CD8-positive, alpha-beta memory T cell (primary cell): Measurements from ENCODE around the gene GPR37. TPM values are rescaled to one million over a fixed set of nuclear protein-coding genes. Genes with fewer than 3 reads are reported as not detected.

ENCODE experiments used
- CTCF ChIA-PET: fragments of 350-600 bp; sonication (Branson Sonifier 250); formaldehyde crosslinking; loops from one replicate; lab custom pipeline; 2021; ENCODE audit warnings: antibody characterized with exemption; lab: Charles Lee
- POLR2A ChIA-PET: fragments of 350-600 bp; sonication (Branson Sonifier 250); formaldehyde crosslinking; loops from one replicate; lab custom pipeline; 2021; ENCODE audit warnings: antibody characterized with exemption; lab: Charles Lee
- DNase-seq, 5 donors: peaks; one replicate each; pipeline versions ENCODE4 v3.0.0 to v3.0.0-alpha.2; 2020 to 2022; ENCODE audit warnings: mixed read lengths in 1 of 5
- H3K27ac ChIP-seq: one replicate; pipeline ENCODE4 v1.7.0; 2013; ENCODE audit warnings: low read depth, mild to moderate bottlenecking, low read length, moderate library complexity
- H3K27me3 ChIP-seq: 2 replicates; pipeline ENCODE4 v1.7.0; 2013; ENCODE audit warnings: low read length, mild to moderate bottlenecking; ENCODE audit not compliant: insufficient read depth, poor library complexity, severe bottlenecking
- H3K36me3 ChIP-seq: 2 replicates; pipeline ENCODE4 v1.7.0; 2013; ENCODE audit warnings: mild to moderate bottlenecking, low read length, moderate library complexity; ENCODE audit not compliant: insufficient read depth
- H3K4me1 ChIP-seq: 2 replicates; pipeline ENCODE4 v1.7.0; 2013; ENCODE audit warnings: mild to moderate bottlenecking, low read length, moderate library complexity; ENCODE audit not compliant: insufficient read depth
- H3K4me3 ChIP-seq: 2 replicates; pipeline ENCODE4 v1.7.0; 2013; ENCODE audit warnings: mild to moderate bottlenecking, low read length
- H3K9me3 ChIP-seq: 2 replicates; pipeline ENCODE4 v1.7.0; 2013; ENCODE audit warnings: mild to moderate bottlenecking, low read length
- H3K27ac Mint-ChIP-seq, 8 donors: one replicate each; pipeline ENCODE4 v1.8.0; 2020 to 2021; ENCODE audit warnings: mixed read lengths in 8 of 8, mild to moderate bottlenecking in 6 of 8, inconsistent platforms in 3 of 8, moderate library complexity in 3 of 8
- H3K27me3 Mint-ChIP-seq, 2 donors: one replicate each; pipeline ENCODE4 v1.8.0; 2020 to 2021; ENCODE audit warnings: mixed read lengths in 2 of 2, mild to moderate bottlenecking in 1 of 2, moderate library complexity in 1 of 2
- H3K36me3 Mint-ChIP-seq, 3 donors: one replicate each; pipeline ENCODE4 v1.8.0; 2020 to 2021; ENCODE audit warnings: mixed read lengths in 3 of 3, inconsistent platforms in 1 of 3, mild to moderate bottlenecking in 1 of 3
- H3K4me1 Mint-ChIP-seq, 3 donors: one replicate each; pipeline ENCODE4 v1.8.0; 2020 to 2021; ENCODE audit warnings: mixed read lengths in 3 of 3, inconsistent platforms in 1 of 3, mild to moderate bottlenecking in 1 of 3
- H3K4me3 Mint-ChIP-seq, 7 donors: one replicate each; pipeline ENCODE4 v1.8.0; 2020 to 2021; ENCODE audit warnings: mixed read lengths in 7 of 7, mild to moderate bottlenecking in 6 of 7, moderate library complexity in 4 of 7, inconsistent platforms in 2 of 7
- H3K9me3 Mint-ChIP-seq, 5 donors: one replicate each; pipeline ENCODE4 v1.8.0; 2020 to 2022; ENCODE audit warnings: mixed read lengths in 5 of 5, mild to moderate bottlenecking in 3 of 5, moderate library complexity in 2 of 5, inconsistent platforms in 1 of 5
- polyA plus RNA-seq: library from polyadenylated mRNA; unstranded; fragments of 300-500 nt; fragmentation: Illumina TruSeq; gene quantifications from one replicate; pipeline ENCODE4 v1.2.3, GENCODE V29; 2021
- total RNA-seq, 2 experiments: library from RNA; stranded (reverse); gene quantifications; one replicate each; pipeline ENCODE4 v1.2.3, GENCODE V29; 2021

Gene GPR37
- total and polyA plus RNA-seq, 3 experiments from 2014 or later: not detected

DNA sequence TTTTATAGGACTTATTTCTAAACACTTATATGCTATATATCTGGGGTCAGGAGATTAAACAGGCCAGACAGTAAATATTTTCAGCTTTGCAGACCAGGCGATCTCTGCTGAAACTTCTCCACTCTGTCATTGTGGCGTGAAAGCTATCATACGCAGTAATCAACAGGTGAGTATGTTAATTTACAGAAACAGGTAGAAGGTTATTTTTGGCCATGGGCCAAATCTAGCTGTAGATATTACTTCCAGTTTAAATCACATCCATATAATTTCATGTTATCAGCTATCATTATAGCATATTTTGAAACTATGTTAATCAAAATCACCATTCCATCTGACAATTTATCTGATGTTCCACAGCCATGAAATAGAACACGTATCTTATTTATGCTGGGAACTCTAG, 67.8 kb downstream of the GPR37 start:
- no peaks in the 10 kb centered on the region for H3K36me3 Mint-ChIP-seq
- H3K27me3 ChIP-seq: no peaks in the 10 kb centered on the region
- CTCF ChIA-PET: no interaction called here
- H3K9me3 ChIP-seq: no peaks in the 10 kb centered on the region
- no peaks in the 10 kb centered on the region for H3K27me3 Mint-ChIP-seq
- no peak overlapping the region for H3K4me3 Mint-ChIP-seq
- peaks cover 0 to 3% (median 3%) of the 10 kb centered on the region in 5 donors for H3K9me3 Mint-ChIP-seq
- H3K4me3 ChIP-seq: no peak overlapping the region
- no peak overlapping the region for H3K27ac ChIP-seq
- H3K27ac Mint-ChIP-seq: no peak overlapping the region
- no peaks in the 10 kb centered on the region for H3K4me1 Mint-ChIP-seq
- POLR2A ChIA-PET: no interaction called here
- no peaks in the 10 kb centered on the region for H3K4me1 ChIP-seq
- DNase-seq: no peak
- no peaks in the 10 kb centered on the region for H3K36me3 ChIP-seq

Other genes starting within 250 kb of the GPR37 start
- 10 to 100 TPM; 24.0 to 34.2 TPM for gene POT1, start 164.0 kb upstream of the GPR37 start, total RNA-seq
- 21.8 TPM for gene POT1, start 164.0 kb upstream of the GPR37 start, polyA plus RNA-seq